Endothelial cell of umbilical vein (primary cell): ENCODE measurements around the gene KERA. TPM values are rescaled to one million over a fixed set of nuclear protein-coding genes. Genes with fewer than 3 reads are reported as not detected.

Source experiments
- BruUV-seq: library from RNA; stranded (reverse); fragments of 400-500 nt; replicated peaks from 2 replicates; lab custom pipeline; 2021; lab: Mats Ljungman, UMichigan
- CTCF ChIA-PET: fragments of 300-600, 350-600 bp; sonication (Branson Sonifier 250); formaldehyde crosslinking; loops from one replicate; lab custom pipeline; 2021; ENCODE audit warnings: antibody characterized with exemption, inconsistent platforms; lab: Charles Lee
- POLR2A ChIA-PET: fragments of 300-600, 350-600 bp; sonication (Branson Sonifier 250); formaldehyde crosslinking; loops from one replicate; lab custom pipeline; 2021; ENCODE audit warnings: antibody characterized with exemption, inconsistent platforms; lab: Charles Lee
- DNase-seq: peaks from one replicate; pipeline ENCODE4 v3.0.0-alpha.2; 2011; ENCODE audit warnings: low read depth, low spot score
- FAIRE-seq: peaks from 2 replicates; lab custom pipeline; 2011; peaks lifted over from hg19 to GRCh38; lab: Jason Lieb, UNC
- H2AFZ ChIP-seq: 2 replicates; pipeline ENCODE4 v1.6.0; 2012; ENCODE audit warnings: low read depth, low read length, control low read depth, inconsistent platforms
- H3K27ac ChIP-seq: 2 replicates; pipeline ENCODE4 v1.5.1; 2011; ENCODE audit warnings: low read depth, mild to moderate bottlenecking, control low read depth, low read length, moderate library complexity; ENCODE audit not compliant: insufficient read depth
- H3K27me3 ChIP-seq, 2 experiments: 2 replicates each; pipeline versions ENCODE4 v1.6.0 to v1.6.1; 2011; ENCODE audit warnings: low read length in 2 of 2, mixed read lengths in 1 of 2; ENCODE audit not compliant: control insufficient read depth in 2 of 2, insufficient read depth in 2 of 2
- H3K36me3 ChIP-seq, 2 experiments: 2 replicates in 1 of 2; 3 replicates in 1 of 2; pipeline ENCODE4 v1.5.1; 2011; ENCODE audit warnings: low read length in 2 of 2, mild to moderate bottlenecking in 1 of 2, moderate library complexity in 1 of 2; ENCODE audit not compliant: control insufficient read depth in 2 of 2, insufficient read depth in 2 of 2; ENCODE audit errors: extremely low read depth in 1 of 2
- H3K4me1 ChIP-seq: 3 replicates; pipeline ENCODE4 v1.5.1; 2011; ENCODE audit warnings: mild to moderate bottlenecking, low read length; ENCODE audit not compliant: control insufficient read depth, insufficient read depth; ENCODE audit errors: extremely low read depth
- H3K4me2 ChIP-seq: 2 replicates; pipeline ENCODE4 v1.6.1; 2011; ENCODE audit warnings: low read length, control low read depth, mixed read lengths; ENCODE audit not compliant: insufficient read depth
- H3K4me3 ChIP-seq, 3 experiments: fragments of 200-600 bp in 1 of 3; sonication (generic), shearing (Covaris generic) in 1 of 3; replicated peaks in 1 of 3; 2 replicates each; pipeline ENCODE4 v1.5.1; 2011 to 2016; ENCODE audit warnings: control low read depth in 3 of 3, low read length in 3 of 3, mild to moderate bottlenecking in 2 of 3, inconsistent platforms in 1 of 3, low read depth in 1 of 3, moderate library complexity in 1 of 3; ENCODE audit not compliant: insufficient read depth in 1 of 3
- H3K79me2 ChIP-seq: 2 replicates; pipeline ENCODE4 v1.6.0; 2012; ENCODE audit warnings: low read length, inconsistent platforms; ENCODE audit not compliant: control insufficient read depth, insufficient read depth
- H3K9ac ChIP-seq: replicated peaks from 2 replicates; pipeline ENCODE3; 2011; ENCODE audit warnings: low read length, control low read depth; ENCODE audit not compliant: insufficient read depth; ENCODE audit errors: extremely low read depth
- H3K9me1 ChIP-seq: replicated peaks from 3 replicates; pipeline ENCODE4 v1.6.0; 2011; ENCODE audit warnings: mild to moderate bottlenecking, low read length; ENCODE audit not compliant: control insufficient read depth, insufficient read depth; ENCODE audit errors: extremely low read depth
- H3K9me3 ChIP-seq: replicated peaks from 2 replicates; pipeline ENCODE4 v1.5.1; 2012; ENCODE audit warnings: low read length, inconsistent platforms; ENCODE audit not compliant: control insufficient read depth, insufficient read depth
- H4K20me1 ChIP-seq: replicated peaks from 2 replicates; pipeline ENCODE3; 2011; ENCODE audit warnings: mild to moderate bottlenecking, low read length; ENCODE audit not compliant: control insufficient read depth, insufficient read depth; ENCODE audit errors: extremely low read depth
- EZH2 ChIP-seq: IDR thresholded peaks from 2 replicates; pipeline ENCODE4 v1.6.1; 2012; ENCODE audit warnings: borderline replicate concordance, low read depth, mild to moderate bottlenecking, moderate library complexity, low read length, inconsistent platforms; ENCODE audit not compliant: severe bottlenecking
- FOS ChIP-seq: IDR thresholded peaks from 2 replicates; pipeline ENCODE4 v1.6.1; 2011; ENCODE audit warnings: mild to moderate bottlenecking, low read length, moderate library complexity, borderline replicate concordance; ENCODE audit not compliant: insufficient read depth
- GATA2 ChIP-seq: IDR thresholded peaks from 2 replicates; pipeline ENCODE4 v1.7.0; 2011; ENCODE audit warnings: low read depth, mild to moderate bottlenecking, moderate library complexity, mixed read lengths, low read length; ENCODE audit not compliant: insufficient read length, insufficient read depth
- JUN ChIP-seq: IDR thresholded peaks from 2 replicates; pipeline ENCODE4 v1.6.1; 2011; ENCODE audit warnings: borderline replicate concordance, low read depth; ENCODE audit not compliant: insufficient read length, insufficient read depth
- MYC ChIP-seq: IDR thresholded peaks from one replicate; pipeline ENCODE4 v1.6.1; 2011; ENCODE audit warnings: mild to moderate bottlenecking, low read depth, low read length
- POLR2A ChIP-seq: IDR thresholded peaks from 2 replicates; pipeline ENCODE4 v1.6.1; 2012; ENCODE audit warnings: low read depth, mild to moderate bottlenecking, control low read depth, low read length
- POLR2AphosphoS5 ChIP-seq: IDR thresholded peaks from 2 replicates; pipeline ENCODE4 v1.6.1; 2012; ENCODE audit warnings: low read depth, mild to moderate bottlenecking, control low read depth, low read length, moderate library complexity; ENCODE audit not compliant: insufficient read depth
- dilution Hi-C: fragments of 300-500 bp; cut with MboI; formaldehyde crosslinking; loops from one replicate; pipeline ENCODE4 v1.15.0; 2019; ENCODE audit warnings: low sequenced_read_pairs; ENCODE audit not compliant: extremely low pct_ligation_motif_present
- intact Hi-C: fragments of 100-400 bp; cut with micrococcal nuclease; formaldehyde crosslinking; loops from one replicate; pipeline ENCODE4 v1.10.0; 2022
- polyA plus RNA-seq, 4 experiments: library from polyadenylated mRNA; depleted of rRNA in 3 of 4; stranded (reverse) in 3 of 4; unstranded in 1 of 4; fragments of >200 nt; gene quantifications; 2 replicates each; pipeline versions ENCODE4 v1.2.1 to v1.2.3, GENCODE V29; 2011 to 2012; ENCODE audit warnings: missing spikeins in 1 of 4
- total RNA-seq: library from RNA; stranded (reverse); gene quantifications from 2 replicates; pipeline ENCODE4 v1.2.3, GENCODE V29; 2021
- TF ChIP-seq, protein P1 (sequence below), 2 donors: IDR thresholded peaks; 1 replicate in 1 of 2; 2 replicates in 1 of 2; pipeline ENCODE4 v1.5.1; 2011; ENCODE audit warnings: low read length in 2 of 2, mild to moderate bottlenecking in 2 of 2, moderate library complexity in 2 of 2, control low read depth in 1 of 2, inconsistent platforms in 1 of 2, low read depth in 1 of 2; ENCODE audit not compliant: insufficient read depth in 1 of 2; ENCODE audit errors: extremely low read depth in 1 of 2
- TF ChIP-seq, protein P2 (sequence below): IDR thresholded peaks from 2 replicates; pipeline ENCODE4 v1.6.1; 2011; ENCODE audit not compliant: insufficient read depth, insufficient read length

The KERA gene
- total and polyA plus RNA-seq, 2 donors (not counting 3 experiments of a cell fraction or from before 2014, with no cell fraction given): not detected

DNA sequence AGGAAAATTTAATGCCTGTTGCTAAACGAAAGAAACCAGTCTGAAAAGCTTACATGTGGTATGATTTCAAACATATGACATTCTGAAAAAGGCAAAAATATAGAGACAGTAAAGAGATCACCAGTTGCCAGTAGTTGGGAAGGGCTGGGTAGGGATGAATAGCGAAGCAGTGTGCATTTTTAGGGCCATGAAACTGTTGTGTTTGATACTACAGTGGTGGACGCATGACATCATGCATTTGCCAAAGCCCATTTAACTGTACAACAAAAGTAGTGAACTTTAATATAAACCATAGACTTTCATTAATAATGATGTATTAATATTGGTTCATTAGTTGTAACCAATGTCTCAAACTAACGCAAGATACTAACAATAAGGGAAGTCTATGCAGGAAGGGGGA is 38.4 kb downstream of the KERA start:
- no peaks in the 10 kb centered on the region for H3K9me1 ChIP-seq
- BruUV-seq: no TSS peak
- no peak overlapping the region for H2AFZ ChIP-seq
- TF ChIP-seq POLR2AphosphoS5 (no peak), POLR2A (no peak), FOS (no peak), GATA2 (no peak), EZH2 (no peak)
- intact Hi-C loops: no loop called here
- no peaks in the 10 kb centered on the region for H3K36me3 ChIP-seq
- POLR2A ChIA-PET: no interaction called here
- H3K4me3 ChIP-seq: no peak overlapping the region
- no peaks in the 10 kb centered on the region for H4K20me1 ChIP-seq
- no peak overlapping the region for H3K4me2 ChIP-seq
- H3K9me3 ChIP-seq: no peaks in the 10 kb centered on the region
- H3K27me3 ChIP-seq: no peaks in the 10 kb centered on the region
- no peak for DNase-seq
- no peak for FAIRE-seq
- H3K27ac ChIP-seq: no peak overlapping the region
- dilution Hi-C loops: no loop called here
- no peaks in the 10 kb centered on the region for H3K4me1 ChIP-seq
- no peak overlapping the region for H3K9ac ChIP-seq
- no peaks in the 10 kb centered on the region for H3K79me2 ChIP-seq
- CTCF ChIA-PET: no interaction called here

DNA sequence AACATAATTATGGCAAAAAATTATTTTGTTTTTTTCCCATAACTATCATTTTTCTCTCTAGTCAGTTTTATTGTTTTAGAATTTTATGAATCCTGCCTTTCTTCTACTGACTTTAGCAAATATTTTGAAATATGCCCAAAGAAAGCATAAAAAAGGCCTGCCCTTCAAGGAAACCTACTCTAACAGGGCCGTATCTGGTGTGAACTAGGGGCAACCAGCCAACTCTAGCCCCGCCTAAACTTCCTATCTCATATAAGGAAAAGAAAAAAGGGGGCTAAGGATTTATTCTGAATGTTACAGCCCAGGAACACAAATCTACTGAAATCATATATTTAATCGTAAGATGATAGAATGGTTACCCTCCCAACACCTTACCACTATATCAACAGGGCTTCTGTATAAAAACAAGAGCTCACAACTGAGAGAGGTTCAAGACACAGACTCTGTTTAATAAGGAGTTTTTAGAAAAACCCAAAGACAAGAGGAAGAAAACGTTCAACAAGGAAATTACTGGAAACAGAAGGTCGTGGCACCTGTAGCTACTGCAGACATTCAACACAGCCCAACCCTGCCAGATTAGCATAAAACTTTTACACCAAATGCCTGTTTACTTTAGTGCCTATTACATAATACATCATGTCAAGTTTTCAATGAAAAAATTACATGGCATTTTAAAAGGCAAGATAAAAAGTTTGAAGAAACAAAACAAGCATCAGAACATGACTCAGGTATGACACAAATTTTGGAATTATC is 40.1 kb downstream of the KERA start:
- no peaks in the 10 kb centered on the region for H4K20me1 ChIP-seq

More for the DNA sequence above, 40.1 kb downstream of the KERA start:
- Histone ChIP-seq H3K4me2 (no peak overlapping the region), H3K27ac (no peak overlapping the region), H3K36me3 (no peaks in the 10 kb centered on the region), H3K4me1 (no peaks in the 10 kb centered on the region), H3K9me1 (no peaks in the 10 kb centered on the region), H3K27me3 (no peaks in the 10 kb centered on the region), H2AFZ (peak overlapping the region; percentile 30), H3K79me2 (no peaks in the 10 kb centered on the region), H3K9ac (no peak overlapping the region), H3K9me3 (no peaks in the 10 kb centered on the region), H3K4me3 (no peak overlapping the region)
- TF ChIP-seq, protein P1, sequence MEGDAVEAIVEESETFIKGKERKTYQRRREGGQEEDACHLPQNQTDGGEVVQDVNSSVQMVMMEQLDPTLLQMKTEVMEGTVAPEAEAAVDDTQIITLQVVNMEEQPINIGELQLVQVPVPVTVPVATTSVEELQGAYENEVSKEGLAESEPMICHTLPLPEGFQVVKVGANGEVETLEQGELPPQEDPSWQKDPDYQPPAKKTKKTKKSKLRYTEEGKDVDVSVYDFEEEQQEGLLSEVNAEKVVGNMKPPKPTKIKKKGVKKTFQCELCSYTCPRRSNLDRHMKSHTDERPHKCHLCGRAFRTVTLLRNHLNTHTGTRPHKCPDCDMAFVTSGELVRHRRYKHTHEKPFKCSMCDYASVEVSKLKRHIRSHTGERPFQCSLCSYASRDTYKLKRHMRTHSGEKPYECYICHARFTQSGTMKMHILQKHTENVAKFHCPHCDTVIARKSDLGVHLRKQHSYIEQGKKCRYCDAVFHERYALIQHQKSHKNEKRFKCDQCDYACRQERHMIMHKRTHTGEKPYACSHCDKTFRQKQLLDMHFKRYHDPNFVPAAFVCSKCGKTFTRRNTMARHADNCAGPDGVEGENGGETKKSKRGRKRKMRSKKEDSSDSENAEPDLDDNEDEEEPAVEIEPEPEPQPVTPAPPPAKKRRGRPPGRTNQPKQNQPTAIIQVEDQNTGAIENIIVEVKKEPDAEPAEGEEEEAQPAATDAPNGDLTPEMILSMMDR (IDR thresholded peaks at IDR 0.05; ENCODE audit: extremely low read depth in 1 of 2, insufficient read depth in 1 of 2, low read depth in 1 of 2, low read length in 2 of 2): no peak
- TF ChIP-seq FOS (no peak), GATA2 (no peak), POLR2A (no peak), JUN (no peak), EZH2 (no peak), MYC (no peak), POLR2AphosphoS5 (no peak)
- TF ChIP-seq, protein P2, sequence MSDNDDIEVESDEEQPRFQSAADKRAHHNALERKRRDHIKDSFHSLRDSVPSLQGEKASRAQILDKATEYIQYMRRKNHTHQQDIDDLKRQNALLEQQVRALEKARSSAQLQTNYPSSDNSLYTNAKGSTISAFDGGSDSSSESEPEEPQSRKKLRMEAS: no peak
- dilution Hi-C loops: no loop called here
- DNase-seq: peak; percentile 32
- no TSS peak for BruUV-seq
- intact Hi-C loops: no loop called here
- FAIRE-seq: no peak
- POLR2A ChIA-PET: no interaction called here
- CTCF ChIA-PET: interaction anchor here (0.7 to 1.2 kb wide), 3 partner anchors 11 to 91 kb away, joined by 3 to 4 read pairs (median 3); no protein-coding TSS in a partner anchor
